ENCODE data around the gene ART4.

- TF ChIP-seq CTCF (IDR thresholded peaks at IDR 0.05), result no peak
- no peak for TF ChIP-seq POLR2A (IDR thresholded peaks at IDR 0.05)
Measured at GRCh38 chr12:14839262-14839661, 4.1 kb downstream of the ART4 start.

All from Peyer's patch (tissue), 4 donors.